Activated CD8-positive, alpha-beta memory T cell treated with anti-CD3 and anti-CD28 coated beads, Interleukin-2, amount 10 ng/mL, durations not matched to agents 7 days and 5 days (primary cell): Measurements from ENCODE around the gene MFNG. TPM values are rescaled to one million over a fixed set of nuclear protein-coding genes. Genes with fewer than 3 reads are reported as not detected.

Experiments
- ATAC-seq: fragments of 150-1000 bp; cut with Tn5 transposase; one replicate; pipeline ENCODE4 v1.10.0; 2021; ENCODE audit warnings: moderate library complexity
- CTCF ChIA-PET: fragments of 350-600 bp; sonication (Branson Sonifier 250); formaldehyde crosslinking; loops from one replicate; lab custom pipeline; 2021; ENCODE audit warnings: antibody characterized with exemption; lab: Charles Lee
- DNase-seq: peaks from one replicate; pipeline ENCODE4 v3.0.0-alpha.2; 2020
- H3K27ac Mint-ChIP-seq: one replicate; pipeline ENCODE4 v1.8.0; 2021; ENCODE audit warnings: mild to moderate bottlenecking, mixed read lengths
- H3K27me3 Mint-ChIP-seq: one replicate; pipeline ENCODE4 v1.8.0; 2021; ENCODE audit warnings: mixed read lengths
- H3K36me3 Mint-ChIP-seq: one replicate; pipeline ENCODE4 v1.8.0; 2021; ENCODE audit warnings: mild to moderate bottlenecking, mixed read lengths
- H3K4me1 Mint-ChIP-seq: one replicate; pipeline ENCODE4 v1.8.0; 2021; ENCODE audit warnings: mixed read lengths
- H3K4me3 Mint-ChIP-seq: one replicate; pipeline ENCODE4 v1.8.0; 2021; ENCODE audit warnings: mild to moderate bottlenecking, moderate library complexity, mixed read lengths
- H3K9me3 Mint-ChIP-seq: one replicate; pipeline ENCODE4 v1.8.0; 2022; ENCODE audit warnings: low read depth, mixed read lengths
- total RNA-seq, 2 experiments: library from RNA; stranded (reverse); gene quantifications; one replicate each; pipeline ENCODE4 v1.2.3, GENCODE V29; 2021

The MFNG gene
- total RNA-seq, 2 experiments from 2014 or later, result 196 to 220 TPM

DNA sequence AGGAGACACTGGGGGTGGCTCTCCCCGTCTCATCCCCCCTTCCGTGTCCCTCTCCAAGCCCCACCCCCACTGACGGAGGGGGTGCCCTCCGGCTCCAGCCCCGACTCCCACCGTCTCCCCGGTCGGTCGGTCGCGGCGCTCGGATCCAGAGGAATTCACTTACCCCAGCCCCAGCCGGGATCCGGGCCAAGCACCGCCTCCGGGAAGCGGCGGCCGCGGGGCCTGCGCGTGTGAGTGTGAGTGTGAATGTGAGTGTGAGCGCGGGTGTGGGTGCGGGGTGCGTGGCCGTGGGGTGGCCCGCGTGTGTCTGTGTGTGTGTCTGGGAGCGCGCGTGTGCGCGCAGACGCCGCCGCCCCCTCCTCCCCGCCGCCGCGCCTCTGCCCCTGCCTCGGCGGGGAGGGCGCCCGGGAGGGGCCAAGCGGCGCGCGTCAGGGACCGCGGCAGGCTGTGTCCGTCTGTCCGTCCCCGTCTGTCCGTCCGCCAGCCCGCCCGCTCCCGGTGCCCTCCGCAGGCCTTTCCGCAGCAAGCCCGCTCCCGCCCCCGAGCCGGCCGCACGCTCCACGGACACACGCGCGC, 59.0 kb downstream of the MFNG start, which contains the start of gene ELFN2:
Gene ELFN2 (minus strand): TSS at position 345 of the 576 bp plus-strand sequence. CDS start 51,945 bp downstream, outside the sequence.
- no peak within 1 kb of the TSS for H3K4me3 Mint-ChIP-seq
- CTCF ChIA-PET, result interaction anchor here (1.4 to 6.5 kb wide), 4 partner anchors 11 to 137 kb away, joined by 3 to 60 read pairs (median 9); no protein-coding TSS in a partner anchor
- no peak for ATAC-seq
- peaks cover 58% of the 10 kb centered on the region for H3K27me3 Mint-ChIP-seq
- peaks cover 2% of the 10 kb centered on the region for H3K36me3 Mint-ChIP-seq
- H3K27ac Mint-ChIP-seq, result no peak within 1 kb of the TSS
- no peaks in the 10 kb centered on the region for H3K9me3 Mint-ChIP-seq
- peaks cover 12% of the 10 kb centered on the region for H3K4me1 Mint-ChIP-seq
- DNase-seq, result no peak

DNA sequence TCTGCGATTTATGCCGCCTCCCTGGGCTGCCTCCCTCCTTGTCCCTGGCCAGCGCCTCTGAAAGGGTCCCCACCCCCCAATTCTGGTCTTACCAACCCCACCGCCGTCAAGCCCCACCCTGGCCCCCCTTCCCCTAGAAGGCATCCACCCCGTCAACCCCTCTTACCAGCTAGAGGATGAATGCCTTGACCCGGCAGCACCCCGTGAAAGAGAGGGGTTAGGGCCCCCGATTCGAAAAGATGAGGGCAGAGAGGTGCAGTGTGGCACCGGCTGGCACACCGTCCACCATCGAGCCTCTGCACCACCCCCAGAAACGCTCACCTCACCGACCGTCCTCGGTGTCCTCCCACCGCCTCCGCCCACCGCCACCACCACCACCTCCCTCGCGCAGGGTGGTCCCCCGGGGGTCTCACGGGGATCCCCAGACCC, 59.5 kb downstream of the MFNG start:
- Mint-ChIP-seq H3K4me3 (no peak overlapping the region), H3K9me3 (no peaks in the 10 kb centered on the region), H3K4me1 (peaks cover 7% of the 10 kb centered on the region), H3K27ac (no peak overlapping the region), H3K27me3 (peaks cover 62% of the 10 kb centered on the region), H3K36me3 (no peaks in the 10 kb centered on the region)
- CTCF ChIA-PET, result interaction anchor here (6.5 kb wide), 1 partner anchor 109 kb away, joined by 60 read pairs; no protein-coding TSS in a partner anchor
- ATAC-seq (no peak), DNase-seq (no peak)

DNA sequence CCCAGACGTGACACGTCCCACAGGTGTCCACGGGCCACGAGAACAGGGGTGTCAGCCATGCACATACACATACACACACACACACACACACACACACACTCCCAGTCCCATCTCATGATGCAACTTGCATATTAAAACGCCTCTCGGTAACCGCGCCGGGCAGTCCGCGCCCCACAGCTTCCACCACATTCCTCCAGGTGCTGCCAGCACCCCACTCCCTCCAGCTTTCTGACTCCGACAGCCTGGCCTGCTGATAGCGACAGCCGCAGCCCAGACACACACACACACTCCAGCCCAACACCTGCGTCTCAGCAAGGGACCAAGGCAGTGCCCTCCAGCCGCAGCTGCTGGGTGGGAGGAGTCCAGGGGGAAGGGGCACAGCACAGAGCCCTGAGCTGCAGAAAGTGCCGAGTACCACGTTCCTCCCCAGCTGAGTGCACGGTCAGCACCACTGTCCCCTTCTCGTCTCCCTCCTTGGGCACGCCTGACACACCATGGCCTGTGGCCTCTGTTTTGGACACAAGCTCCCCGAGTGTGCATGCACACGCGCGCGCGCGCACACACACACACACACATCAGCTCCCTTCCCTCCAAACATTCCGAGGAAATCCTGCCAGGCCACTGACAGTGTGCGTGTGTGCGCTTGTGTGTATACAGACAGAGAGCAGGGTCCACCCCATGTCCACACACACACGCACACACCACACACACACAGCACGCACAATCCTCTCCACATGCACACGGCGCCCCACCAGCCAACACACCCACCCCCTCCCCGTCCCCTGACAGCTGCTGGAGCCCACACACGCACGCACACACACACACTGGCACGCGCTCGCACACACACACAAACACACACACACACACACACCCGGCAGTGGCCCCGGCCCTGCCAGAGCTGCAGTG, 60.1 kb downstream of the MFNG start:
- Mint-ChIP-seq H3K4me1 (peaks cover 3% of the 10 kb centered on the region), H3K27me3 (peaks cover 68% of the 10 kb centered on the region), H3K4me3 (no peak overlapping the region), H3K36me3 (no peaks in the 10 kb centered on the region), H3K9me3 (no peaks in the 10 kb centered on the region), H3K27ac (no peak overlapping the region)
- no peak for DNase-seq
- CTCF ChIA-PET, result interaction anchor here (0.9 to 6.5 kb wide), 3 partner anchors 22 to 166 kb away, joined by 3 to 60 read pairs (median 3); no protein-coding TSS in a partner anchor
- no peak for ATAC-seq

DNA sequence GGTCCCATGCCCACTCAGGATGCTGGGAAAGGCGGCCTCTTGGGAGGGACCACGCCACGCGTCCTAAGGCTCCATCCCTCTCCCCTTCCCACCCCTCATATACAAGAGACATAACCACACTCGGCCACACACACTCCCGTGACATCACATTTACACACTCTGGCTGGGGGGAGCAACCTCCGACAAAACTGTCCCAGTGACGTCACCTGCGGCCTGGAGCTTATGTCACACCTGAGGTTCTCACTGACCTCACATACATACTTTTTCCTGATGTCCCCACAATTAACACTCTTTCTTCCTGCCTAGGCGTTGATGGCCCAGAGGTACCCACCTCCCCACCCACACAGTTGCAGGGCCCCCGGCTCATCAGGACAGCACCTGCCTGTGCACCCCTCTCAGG, 60.8 kb downstream of the MFNG start:
- no peaks in the 10 kb centered on the region for H3K36me3 Mint-ChIP-seq
- H3K9me3 Mint-ChIP-seq, result no peaks in the 10 kb centered on the region
- DNase-seq (no peak), ATAC-seq (no peak)
- H3K27me3 Mint-ChIP-seq, result peaks cover 71% of the 10 kb centered on the region
- no peak overlapping the region for H3K27ac Mint-ChIP-seq
- H3K4me1 Mint-ChIP-seq, result peaks cover 2% of the 10 kb centered on the region
- CTCF ChIA-PET, result interaction anchor here (0.9 to 6.5 kb wide), 3 partner anchors 21 to 165 kb away, joined by 3 to 60 read pairs (median 3); no protein-coding TSS in a partner anchor
- no peak overlapping the region for H3K4me3 Mint-ChIP-seq

DNA sequence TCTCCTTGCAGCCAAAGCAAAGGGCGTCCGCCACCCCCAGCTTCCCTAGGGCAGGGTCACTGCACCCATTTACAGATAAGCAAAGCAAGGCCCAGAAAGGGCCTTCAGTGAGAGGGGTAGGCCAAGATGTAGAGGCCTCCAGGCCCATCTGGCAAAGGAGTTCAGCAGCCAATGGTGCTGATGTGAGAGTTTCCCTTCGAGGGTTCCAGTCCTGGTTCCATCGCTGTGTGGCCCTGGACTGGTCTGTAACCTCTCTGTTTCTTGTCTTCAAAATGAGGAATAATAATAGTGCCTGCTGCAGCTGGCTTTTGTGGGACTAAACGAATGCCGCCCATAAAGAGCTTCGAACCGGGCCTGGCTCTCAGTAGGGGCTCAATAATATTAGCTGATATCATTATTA, 62.9 kb downstream of the MFNG start:
- CTCF ChIA-PET, result no interaction called here
- Mint-ChIP-seq H3K36me3 (no peaks in the 10 kb centered on the region), H3K4me1 (peaks cover 11% of the 10 kb centered on the region), H3K27me3 (peaks cover 71% of the 10 kb centered on the region), H3K4me3 (no peak overlapping the region), H3K9me3 (no peaks in the 10 kb centered on the region), H3K27ac (no peak overlapping the region)
- ATAC-seq (no peak), DNase-seq (no peak)

DNA sequence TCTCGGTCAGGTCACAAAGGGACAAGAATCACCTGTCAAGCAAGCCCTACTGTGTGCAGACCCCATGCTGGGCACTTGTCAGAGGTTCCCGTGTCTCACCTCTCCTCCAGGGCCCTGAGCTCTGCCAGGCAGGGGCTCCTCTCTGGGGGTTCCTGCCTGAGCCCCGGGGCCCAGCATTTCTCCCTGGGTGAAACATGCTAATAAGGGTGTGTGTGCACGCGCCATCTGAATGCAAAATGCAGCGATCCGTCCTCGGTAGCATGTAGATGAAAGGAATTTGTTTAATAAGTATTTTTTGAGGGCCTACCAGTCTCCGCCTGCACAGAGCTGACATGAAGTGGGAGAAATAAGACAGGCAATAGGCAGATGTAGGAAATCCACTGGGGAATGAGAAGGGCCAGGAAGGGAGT, 64.7 kb downstream of the MFNG start:
- Mint-ChIP-seq H3K4me3 (no peak overlapping the region), H3K36me3 (no peaks in the 10 kb centered on the region)

DNA sequence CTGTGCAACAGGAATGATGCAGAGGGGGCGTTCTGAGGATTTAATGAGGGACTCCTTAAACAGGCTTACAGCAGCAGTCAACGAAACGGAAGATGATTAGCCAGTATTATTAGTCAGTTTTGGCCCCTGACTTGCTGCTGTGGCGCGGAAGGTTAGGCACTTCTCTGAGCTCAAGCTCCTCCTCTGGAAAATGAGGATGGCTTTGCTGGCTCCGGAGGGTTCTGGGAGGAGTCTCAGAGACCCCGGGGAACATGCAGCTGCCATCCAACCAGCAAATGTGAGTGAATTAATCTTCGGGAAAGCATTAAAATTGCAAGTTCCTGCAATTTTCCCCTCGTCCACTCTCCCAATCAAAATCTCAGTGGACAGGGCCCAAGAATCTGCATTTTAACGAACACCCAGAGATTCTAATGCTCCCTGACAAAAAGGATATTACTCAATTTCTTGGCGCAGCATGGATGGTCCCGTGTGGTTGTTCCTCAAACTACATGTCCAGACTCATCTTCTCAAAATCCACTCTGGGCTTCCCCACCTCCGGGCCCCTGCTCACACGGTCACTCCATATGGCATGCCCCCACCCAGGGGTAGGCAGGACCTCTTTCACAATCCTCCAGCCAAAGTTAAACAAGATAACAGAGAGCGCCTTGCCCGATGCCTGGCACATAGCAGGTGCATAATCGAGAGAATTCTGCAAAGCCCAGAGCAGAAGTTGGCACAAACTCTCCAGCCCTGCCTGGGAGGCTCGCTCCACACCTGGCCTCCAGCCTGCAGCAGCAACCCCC, 65.3 kb downstream of the MFNG start:
- no peak overlapping the region for H3K27ac Mint-ChIP-seq
- H3K36me3 Mint-ChIP-seq, result no peaks in the 10 kb centered on the region
- H3K4me1 Mint-ChIP-seq, result peaks cover 25% of the 10 kb centered on the region
- H3K4me3 Mint-ChIP-seq, result peak overlapping the region; percentile 49
- CTCF ChIA-PET, result no interaction called here
- ATAC-seq (no peak), DNase-seq (no peak)
- H3K27me3 Mint-ChIP-seq, result peaks cover 67% of the 10 kb centered on the region
- no peaks in the 10 kb centered on the region for H3K9me3 Mint-ChIP-seq

More for the DNA sequence above, 64.7 kb downstream of the MFNG start:
- peaks cover 19% of the 10 kb centered on the region for H3K4me1 Mint-ChIP-seq
- no peaks in the 10 kb centered on the region for H3K9me3 Mint-ChIP-seq
- CTCF ChIA-PET, result no interaction called here
- no peak overlapping the region for H3K27ac Mint-ChIP-seq
- peaks cover 70% of the 10 kb centered on the region for H3K27me3 Mint-ChIP-seq
- no peak for ATAC-seq
- no peak for DNase-seq

DNA sequence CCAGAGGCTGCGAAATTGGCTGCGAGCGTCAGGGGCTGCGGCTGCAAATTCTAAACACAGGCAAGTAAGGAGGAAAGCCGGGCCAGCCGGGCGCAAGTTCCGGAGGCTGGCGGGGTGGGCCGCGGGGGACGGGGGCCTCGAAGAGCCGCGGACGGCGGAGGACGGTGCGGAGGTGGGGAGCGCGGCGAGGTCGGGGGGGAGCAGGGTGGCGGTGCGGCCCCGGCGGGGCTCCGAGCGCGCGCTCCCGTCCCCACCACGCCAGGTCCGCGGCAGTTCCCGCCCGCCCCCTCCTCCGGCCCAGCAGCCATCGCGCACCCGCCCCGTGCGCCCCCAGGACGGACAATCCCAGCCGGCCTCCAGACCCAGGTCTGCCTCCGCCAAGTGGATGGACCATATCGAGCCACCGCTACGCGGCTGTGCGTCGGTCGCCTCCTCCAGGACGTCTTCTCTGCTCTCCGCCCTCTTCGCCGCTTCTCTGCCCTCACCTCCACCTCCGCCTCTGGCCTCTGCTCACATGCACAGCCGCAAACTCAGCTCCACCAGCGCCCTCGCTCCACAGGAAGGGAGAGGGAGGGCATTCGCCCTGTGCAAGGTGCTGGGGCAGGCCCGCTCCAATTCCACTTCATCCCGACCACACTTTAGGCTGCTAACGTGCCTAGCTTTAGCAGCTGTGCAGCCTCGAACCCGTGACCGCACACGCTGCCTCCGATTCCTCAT, 66.1 kb downstream of the MFNG start:
- CTCF ChIA-PET, result no interaction called here
- ATAC-seq, result peak; percentile 14

DNA sequence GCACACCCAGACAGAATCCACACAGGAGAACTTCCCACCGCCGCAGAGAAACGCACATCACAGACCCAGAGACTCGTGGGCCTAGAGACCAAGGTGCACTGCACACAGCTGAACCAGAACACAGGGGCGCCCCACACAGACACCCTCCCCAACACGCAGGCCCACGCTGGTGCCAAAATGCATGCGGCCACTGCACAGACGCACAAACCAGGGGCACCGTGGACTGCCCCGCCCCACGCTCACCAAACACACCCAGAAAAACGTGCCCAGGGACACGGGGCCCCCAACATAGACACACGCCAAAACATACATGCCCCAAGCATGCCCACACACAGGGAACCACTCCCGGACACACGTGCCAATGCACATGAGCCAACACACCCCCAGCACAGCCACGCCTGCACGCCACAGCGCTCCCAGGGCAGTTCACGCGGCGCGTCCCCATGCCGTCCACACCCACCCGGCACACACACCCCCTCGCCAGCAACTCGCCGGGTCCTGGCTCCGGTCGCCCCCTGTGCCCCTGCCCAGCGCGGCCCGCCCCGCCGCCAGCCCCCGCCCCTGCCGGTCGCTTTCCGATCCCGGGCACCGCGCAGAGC, 66.7 kb downstream of the MFNG start:
- CTCF ChIA-PET, result no interaction called here
- Mint-ChIP-seq H3K4me1 (peaks cover 25% of the 10 kb centered on the region), H3K27me3 (peaks cover 64% of the 10 kb centered on the region), H3K9me3 (no peaks in the 10 kb centered on the region), H3K36me3 (no peaks in the 10 kb centered on the region), H3K27ac (no peak overlapping the region), H3K4me3 (peak overlapping the region; percentile 43)
- ATAC-seq (peak; percentile 9), DNase-seq (no peak)

More for the DNA sequence above, 66.1 kb downstream of the MFNG start:
- peaks cover 25% of the 10 kb centered on the region for H3K4me1 Mint-ChIP-seq
- peaks cover 64% of the 10 kb centered on the region for H3K27me3 Mint-ChIP-seq
- H3K9me3 Mint-ChIP-seq, result no peaks in the 10 kb centered on the region
- no peak overlapping the region for H3K27ac Mint-ChIP-seq
- peak overlapping the region; percentile 49 for H3K4me3 Mint-ChIP-seq
- H3K36me3 Mint-ChIP-seq, result no peaks in the 10 kb centered on the region
- peak; percentile 61 for DNase-seq

Other genes with a start within 250 kb of the MFNG start
- 100 to 1,000 TPM; 834 to 907 TPM for gene RAC2, start 242.1 kb downstream of the MFNG start, total RNA-seq
- gene CYTH4, start 203.9 kb downstream of the MFNG start, total RNA-seq, result 100 to 1,000 TPM in 1 of 2 experiments, 10 to 100 TPM in 1; 97.8 to 123 TPM
- gene ELFN2, start 58.9 kb downstream of the MFNG start, total RNA-seq, result under 1 TPM; 0.07 to 0.50 TPM
- under 1 TPM in 1 of 2 experiments, not detected in 1; 0.16 TPM for gene CARD10, start 33.0 kb upstream of the MFNG start, total RNA-seq
- under 1 TPM; 0.42 to 0.47 TPM for gene CDC42EP1, start 74.1 kb upstream of the MFNG start, total RNA-seq
- not detected for gene LGALS2, start 93.7 kb upstream of the MFNG start, total RNA-seq
- gene GGA1, start 122.5 kb upstream of the MFNG start, total RNA-seq, result 10 to 100 TPM; 76.9 to 85.9 TPM
- 100 to 1,000 TPM; 231 to 275 TPM for gene SH3BP1, start 153.3 kb upstream of the MFNG start, total RNA-seq
- 10 to 100 TPM; 25.9 to 32.6 TPM for gene PDXP, start 172.3 kb upstream of the MFNG start, total RNA-seq
- 1,000 to 10,000 TPM; 1,392 to 1,515 TPM for gene LGALS1, start 189.3 kb upstream of the MFNG start, total RNA-seq
- gene NOL12, start 200.0 kb upstream of the MFNG start, total RNA-seq, result 10 to 100 TPM; 49.9 to 53.3 TPM
- gene TRIOBP, start 210.7 kb upstream of the MFNG start, total RNA-seq, result 10 to 100 TPM; 42.0 to 55.2 TPM